Vagina (tissue), 2 donors: ENCODE data around the gene NKIRAS1.

Experiments used
- POLR2A ChIP-seq, 2 donors: fragments of 450-650 bp; IDR thresholded peaks; one replicate each; pipeline ENCODE4 v1.6.1; 2017; ENCODE audit warnings: antibody characterized with exemption in 2 of 2, mild to moderate bottlenecking in 2 of 2, moderate library complexity in 2 of 2
- POLR2AphosphoS5 ChIP-seq, 2 donors: sonication (generic); formaldehyde crosslinking; IDR thresholded peaks; one replicate each; pipeline ENCODE4 v1.9.0; 2017; ENCODE audit warnings: antibody characterized with exemption in 2 of 2, mild to moderate bottlenecking in 2 of 2, low read depth in 1 of 2; ENCODE audit not compliant: insufficient read depth in 1 of 2
- TF ChIP-seq, protein P1 (sequence below), 3 experiments: fragments of 450-650 bp in 2 of 3; fragments of 200-600 bp in 1 of 3; sonication (generic) in 1 of 3; IDR thresholded peaks; one replicate each; pipeline ENCODE4 v1.5.1; 2017 to 2019; ENCODE audit warnings: antibody characterized with exemption in 3 of 3, mild to moderate bottlenecking in 2 of 3, moderate library complexity in 2 of 3

DNA sequence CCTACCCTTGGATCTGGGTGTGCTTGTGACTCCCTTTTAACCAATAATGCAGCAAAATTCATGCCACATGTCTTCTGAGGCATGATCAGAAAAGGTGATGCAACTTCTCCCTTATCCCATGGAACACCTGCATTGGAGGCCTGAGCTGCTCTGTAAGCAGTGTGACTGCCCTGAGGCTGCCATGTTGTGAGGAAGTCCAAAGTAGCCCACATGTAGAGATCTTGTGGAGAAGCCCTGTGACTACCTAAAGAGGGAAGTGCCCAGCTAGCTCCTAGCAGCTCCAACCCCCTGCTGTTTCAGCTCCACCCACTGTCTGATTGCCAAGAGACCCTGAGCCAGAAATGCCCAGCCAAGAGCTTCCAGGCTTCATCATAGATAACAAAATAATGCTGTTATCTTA, 21.9 kb upstream of the NKIRAS1 start:
- TF ChIP-seq, protein P1, sequence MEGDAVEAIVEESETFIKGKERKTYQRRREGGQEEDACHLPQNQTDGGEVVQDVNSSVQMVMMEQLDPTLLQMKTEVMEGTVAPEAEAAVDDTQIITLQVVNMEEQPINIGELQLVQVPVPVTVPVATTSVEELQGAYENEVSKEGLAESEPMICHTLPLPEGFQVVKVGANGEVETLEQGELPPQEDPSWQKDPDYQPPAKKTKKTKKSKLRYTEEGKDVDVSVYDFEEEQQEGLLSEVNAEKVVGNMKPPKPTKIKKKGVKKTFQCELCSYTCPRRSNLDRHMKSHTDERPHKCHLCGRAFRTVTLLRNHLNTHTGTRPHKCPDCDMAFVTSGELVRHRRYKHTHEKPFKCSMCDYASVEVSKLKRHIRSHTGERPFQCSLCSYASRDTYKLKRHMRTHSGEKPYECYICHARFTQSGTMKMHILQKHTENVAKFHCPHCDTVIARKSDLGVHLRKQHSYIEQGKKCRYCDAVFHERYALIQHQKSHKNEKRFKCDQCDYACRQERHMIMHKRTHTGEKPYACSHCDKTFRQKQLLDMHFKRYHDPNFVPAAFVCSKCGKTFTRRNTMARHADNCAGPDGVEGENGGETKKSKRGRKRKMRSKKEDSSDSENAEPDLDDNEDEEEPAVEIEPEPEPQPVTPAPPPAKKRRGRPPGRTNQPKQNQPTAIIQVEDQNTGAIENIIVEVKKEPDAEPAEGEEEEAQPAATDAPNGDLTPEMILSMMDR (IDR thresholded peaks at IDR 0.05), result no peak
- TF ChIP-seq POLR2AphosphoS5 (IDR thresholded peaks at IDR 0.05; ENCODE audit: insufficient read depth in 1 of 2, low read depth in 1 of 2), result no peak
- no peak for TF ChIP-seq POLR2A (IDR thresholded peaks at IDR 0.05)
